GM12874 (cell line): ENCODE results near the gene C1orf74.

ENCODE experiments used
- CTCF ChIP-seq: IDR thresholded peaks from 2 replicates; pipeline ENCODE4 v1.5.1; 2011; ENCODE audit warnings: low read depth, mild to moderate bottlenecking, control low read depth, low read length, moderate library complexity; ENCODE audit not compliant: insufficient read depth

Gene C1orf74

DNA sequence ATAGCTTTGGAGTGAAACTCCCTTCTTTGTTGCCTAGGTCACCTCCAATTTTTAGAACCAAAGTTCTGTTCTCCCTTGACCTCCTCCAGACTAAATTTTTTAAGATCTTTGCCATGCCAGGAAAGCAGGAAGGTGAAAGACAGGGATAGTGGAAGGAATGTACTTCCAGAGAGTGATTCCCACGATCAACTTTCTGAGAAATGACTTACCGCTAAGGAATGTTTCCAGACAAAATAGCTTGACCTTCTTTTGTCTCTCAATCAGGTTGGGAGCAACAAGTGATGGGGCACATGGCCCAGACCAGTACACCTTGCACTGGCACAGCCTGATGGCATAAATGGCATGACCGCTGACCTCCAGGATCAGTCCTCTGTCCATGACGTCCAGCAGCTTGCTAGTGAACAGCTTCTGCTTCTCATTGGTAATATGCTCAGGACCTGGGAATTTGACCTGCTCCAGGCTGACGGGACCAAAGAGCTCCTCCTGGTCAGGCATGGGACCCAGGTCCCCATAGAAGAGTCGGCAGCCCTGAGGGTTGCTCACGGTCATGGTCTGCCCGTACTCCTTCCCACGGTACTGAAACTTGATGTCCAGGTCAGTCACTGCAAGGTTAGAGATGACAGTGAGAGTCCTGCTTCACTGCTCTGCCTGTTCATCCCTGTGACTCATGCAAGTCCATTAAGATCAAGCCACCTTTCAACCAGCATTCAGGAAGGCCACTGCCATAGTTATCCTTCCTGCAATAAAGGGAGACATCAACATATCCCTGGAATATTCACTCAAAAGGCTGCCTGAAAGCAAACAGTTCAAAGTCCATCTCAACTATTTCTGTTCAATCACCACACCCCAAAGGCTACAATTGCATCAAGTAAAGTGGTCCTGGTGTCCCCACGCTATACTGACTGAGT lies 6.2 kb upstream of the C1orf74 start:
- no peak for TF ChIP-seq CTCF

- no peak for TF ChIP-seq CTCF
Measured at GRCh38 chr1:209789245-209789644, 4.9 kb upstream of the C1orf74 start.

GRCh38 chr1:209787551-209787950 lies 3.2 kb upstream of the C1orf74 start:
- TF ChIP-seq CTCF = no peak

DNA sequence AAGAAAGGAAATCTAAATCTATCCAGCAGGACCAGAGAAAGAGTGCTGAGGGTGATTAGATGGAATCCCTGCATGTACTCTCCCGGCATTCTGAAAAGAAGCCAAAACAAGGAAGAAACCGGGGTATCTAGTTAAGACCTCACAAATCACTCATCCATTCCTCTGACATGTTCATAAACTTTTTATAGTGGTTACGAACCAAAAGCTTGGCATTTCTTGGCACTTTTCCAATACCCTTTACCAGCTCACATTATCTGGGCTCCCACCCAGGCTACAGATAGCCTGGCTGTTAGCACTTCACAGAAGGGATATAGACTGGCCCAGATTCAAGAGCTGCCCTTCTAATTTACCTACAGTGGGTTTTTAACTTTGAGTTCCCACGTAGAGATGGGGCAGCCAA lies 1.8 kb upstream of the C1orf74 start:
- TF ChIP-seq CTCF = no peak

DNA sequence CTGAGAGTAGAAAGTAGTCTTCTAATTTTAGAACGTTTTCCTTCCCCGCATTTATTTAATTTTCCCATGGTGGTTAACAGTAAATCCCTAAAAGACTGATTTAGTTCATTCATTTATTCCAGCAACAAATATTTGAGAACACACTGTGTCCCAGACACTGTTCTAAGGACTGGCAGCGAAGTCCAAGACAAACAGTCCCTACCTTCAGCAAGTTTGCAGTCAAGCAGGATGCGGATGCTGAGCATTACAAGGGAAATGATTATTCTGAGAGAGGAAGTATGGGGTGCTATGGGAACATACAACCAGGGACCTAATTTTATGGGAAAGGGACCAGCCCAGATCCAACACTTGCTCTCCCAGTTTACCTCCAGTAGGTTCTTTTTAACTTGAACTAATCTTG lies 1.2 kb upstream of the C1orf74 start:
- TF ChIP-seq CTCF = no peak

DNA sequence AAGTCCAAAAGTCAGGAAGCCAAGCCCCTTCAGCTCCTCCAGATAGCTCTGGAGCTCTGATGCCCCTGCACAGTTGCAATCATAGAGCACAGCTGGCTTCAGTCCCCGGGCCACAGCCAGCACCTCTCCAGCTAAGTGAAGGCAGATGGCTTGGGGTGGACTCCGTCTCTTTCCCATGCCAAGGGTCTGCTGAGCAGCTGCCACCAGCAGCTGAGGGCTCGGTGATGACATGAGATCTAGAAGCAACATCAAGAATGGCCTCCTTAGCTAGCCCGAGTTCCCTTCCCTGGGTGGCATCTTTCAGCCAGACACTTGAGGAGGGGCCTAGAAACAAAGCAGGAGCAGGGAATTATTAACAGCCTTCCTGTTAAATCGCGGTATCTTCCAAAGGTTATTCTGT lies 973 bp downstream of the C1orf74 start:
- TF ChIP-seq CTCF = no peak

- TF ChIP-seq CTCF = no peak
Measured at GRCh38 chr1:209780268-209780667, 4.1 kb downstream of the C1orf74 start.
